NCI-H2196 (cell line): ENCODE data around the gene SORBS2.
A peak's percentile ranks its signal among the peaks of the same experiment; 100 is the strongest.

Experiments used
- DNase-seq: peaks from one replicate; lab custom pipeline; 2025; ENCODE audit not compliant: unreplicated experiment; lab: John Stamatoyannopoulos, UW

SORBS2 gene

DNA sequence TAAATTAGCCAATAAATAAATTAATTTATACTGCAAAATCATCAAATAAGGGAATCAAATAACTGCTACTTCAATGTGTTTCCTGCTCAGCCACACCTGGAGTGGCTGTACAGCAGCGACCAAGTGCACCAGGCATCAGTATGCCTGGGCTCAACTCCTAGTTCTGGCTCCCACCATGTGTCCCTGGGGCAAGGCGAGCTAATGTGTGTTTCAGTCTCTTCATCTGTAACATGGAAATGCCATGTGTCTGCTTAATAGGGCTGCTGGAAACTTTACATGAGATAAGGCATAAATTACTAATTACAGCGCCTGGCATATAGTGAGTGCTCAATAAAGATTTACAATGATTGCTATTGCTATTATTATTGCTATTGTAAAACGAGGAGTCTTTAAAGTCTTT, 167.6 kb downstream of the SORBS2 start:
- no peak for DNase-seq

DNA sequence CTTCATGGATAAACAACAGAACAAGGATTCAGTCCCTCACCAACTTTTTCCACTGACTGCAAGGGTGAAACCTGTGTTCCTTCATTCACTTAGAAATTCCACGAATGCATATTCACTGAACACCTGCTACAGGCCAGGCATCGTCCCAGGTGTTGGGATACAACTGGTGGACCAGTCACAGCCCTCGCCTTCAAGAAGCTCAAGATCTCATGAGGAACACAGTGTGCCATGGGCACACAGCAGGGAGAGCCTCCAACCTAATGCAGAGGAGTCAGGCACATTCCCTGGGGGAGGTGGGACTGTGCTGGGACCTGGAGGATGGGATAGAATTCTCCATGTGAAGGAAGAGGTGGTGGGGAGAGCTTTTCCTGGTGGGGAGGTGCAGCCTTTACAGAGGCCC, 169.1 kb downstream of the SORBS2 start:
- no peak for DNase-seq

DNA sequence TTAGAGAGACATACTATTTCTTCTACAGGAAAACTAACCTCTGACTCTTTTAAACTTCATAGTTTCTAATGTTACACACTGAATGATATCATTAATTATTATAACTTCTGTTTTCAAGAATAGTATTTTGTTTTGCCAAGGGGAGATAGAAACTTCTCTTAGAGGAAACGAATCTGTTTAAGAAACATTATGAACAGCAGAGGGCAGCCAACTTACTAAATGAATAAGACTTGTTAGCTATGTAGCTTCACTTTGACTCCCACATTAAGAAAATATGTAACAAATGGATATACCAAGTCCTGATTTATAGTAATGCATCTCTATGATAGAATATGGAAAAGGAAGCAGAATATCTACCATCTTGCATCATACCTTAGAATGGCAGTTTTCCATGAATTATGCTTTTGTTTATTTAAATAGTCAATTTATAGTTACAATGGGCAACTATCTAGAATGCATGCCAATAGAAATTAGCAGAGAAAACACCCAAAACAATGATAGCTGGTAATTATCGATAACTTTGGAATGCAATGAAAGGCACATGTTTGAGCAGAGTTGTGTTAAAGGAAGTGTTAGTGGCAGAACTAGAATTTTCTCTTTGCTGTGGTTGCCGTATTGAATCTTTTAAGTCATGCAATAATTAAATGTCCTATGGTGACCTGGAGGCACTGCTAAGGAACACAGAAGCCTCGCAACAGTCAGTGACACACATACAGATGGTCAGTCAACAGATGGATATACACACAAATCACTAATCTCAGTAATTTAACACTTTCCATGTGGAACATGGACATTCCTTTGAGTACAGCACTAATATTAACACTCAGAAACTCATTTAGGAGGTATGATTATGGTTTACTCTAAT, 171.0 kb downstream of the SORBS2 start:
- peak; percentile 42 for DNase-seq

DNA sequence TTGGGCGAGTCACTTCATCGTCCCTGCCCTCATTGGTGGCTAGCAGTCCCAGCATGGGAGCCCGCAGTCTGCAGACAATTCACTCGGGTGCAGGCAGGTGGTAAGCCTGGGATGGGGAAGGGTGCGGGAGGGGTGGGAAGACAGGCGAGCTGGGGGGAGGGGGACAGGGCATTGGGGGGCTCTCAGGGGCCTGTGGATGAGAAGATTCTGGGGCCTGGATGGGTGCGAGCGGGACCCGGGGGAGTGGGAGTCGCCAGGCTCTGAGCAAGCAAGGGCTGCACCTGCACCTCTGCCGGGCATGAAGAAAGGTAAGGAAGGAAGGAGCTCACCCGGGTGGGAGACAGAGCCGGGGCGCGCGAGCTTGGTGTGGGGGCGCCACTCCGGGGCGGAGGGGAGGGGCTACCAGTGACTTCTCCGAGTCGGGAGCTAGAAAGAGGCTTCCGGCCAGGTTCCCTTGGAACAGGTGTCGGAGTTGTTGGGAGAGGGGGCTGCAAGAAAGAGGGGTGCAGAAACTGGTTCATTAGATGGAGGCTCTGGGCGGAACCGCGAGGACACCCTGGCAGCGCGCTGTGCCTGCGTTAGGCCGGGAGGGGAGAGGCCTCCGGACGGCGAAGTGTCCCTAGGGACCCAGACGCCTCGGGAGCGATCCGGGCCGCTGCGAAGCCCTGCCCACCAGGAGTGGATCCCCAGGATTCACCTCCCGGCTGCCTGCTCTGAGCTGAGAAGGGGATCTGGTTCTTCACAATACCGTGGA, 173.3 kb downstream of the SORBS2 start:
- DNase-seq: no peak

DNA sequence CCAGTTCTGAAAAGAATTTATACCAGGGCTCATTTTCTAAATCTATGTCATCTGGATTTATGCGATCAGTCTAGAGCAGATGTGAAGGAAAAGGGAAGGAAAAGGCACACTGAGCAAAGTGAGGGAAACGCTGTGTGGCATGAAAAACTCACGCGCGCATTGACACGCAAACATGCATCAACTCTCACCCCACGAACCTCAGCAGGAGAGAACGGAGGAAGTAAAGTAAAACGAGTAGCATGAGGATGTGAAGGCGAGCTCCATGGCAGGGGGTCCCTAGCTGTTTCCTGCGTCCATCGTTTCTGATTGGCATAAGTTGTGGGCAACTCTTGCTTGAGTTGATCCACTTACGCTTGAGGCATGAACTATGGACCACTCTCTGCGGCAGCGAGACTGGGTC, 173.9 kb downstream of the SORBS2 start:
- no peak for DNase-seq

DNA sequence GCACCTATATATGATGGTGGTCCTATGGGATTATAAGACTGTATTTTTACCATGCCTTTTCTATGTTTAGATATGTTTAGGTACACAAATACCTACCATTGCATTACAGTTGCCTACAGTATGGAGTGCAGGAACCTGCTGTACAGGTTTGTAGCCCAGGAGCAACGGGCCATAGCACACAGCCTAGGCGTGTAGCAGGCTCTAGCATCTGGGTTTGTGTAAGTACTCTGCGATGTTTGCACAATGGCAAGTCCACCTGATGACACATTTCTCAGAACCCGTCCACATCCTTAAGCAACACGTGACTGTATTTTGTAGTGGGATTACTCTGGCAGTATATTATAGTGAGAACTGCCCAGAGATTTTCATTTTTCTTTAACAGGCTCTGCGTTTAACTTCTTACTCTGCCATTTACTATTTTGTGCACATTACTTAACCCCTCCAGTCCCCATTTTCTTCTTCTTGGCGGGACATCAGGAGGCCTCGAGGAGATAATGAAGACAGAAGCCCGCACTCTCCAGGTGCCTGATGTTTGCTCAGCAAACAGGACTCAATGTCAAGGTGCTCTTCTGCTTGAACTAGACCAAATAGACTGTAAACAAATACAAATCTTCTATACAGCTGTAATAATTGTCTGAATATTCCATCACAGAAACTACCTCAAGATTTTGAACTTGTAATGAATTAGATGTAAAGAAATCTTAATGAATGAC, 174.7 kb downstream of the SORBS2 start:
- DNase-seq: no peak

DNA sequence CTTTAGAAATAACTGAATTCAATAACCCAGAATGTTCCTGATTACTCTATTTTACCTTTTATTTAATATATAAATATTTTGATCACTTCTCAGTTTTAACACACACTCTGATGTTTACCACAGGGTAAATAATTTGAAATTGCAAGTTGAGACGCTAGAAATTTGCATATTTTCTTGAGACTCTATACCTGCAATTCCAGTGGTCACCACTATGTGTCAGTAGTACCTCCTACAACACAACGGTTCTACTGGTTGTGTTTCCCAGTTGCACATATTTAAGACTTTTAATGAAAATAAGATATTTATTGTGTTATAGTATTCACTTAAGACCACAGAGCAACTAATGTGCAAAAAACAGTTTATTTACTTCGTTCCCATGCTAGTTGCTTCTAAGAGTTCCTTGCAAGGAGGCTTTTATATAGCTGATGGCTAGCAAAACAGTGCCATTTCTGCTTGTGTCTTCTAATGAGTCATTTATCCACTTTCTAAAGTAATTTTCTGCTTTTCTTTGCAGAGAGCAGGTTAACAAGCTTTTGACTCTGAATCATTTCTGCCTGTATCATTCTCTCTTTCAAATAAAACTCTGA, 177.8 kb downstream of the SORBS2 start:
- DNase-seq: no peak

DNA sequence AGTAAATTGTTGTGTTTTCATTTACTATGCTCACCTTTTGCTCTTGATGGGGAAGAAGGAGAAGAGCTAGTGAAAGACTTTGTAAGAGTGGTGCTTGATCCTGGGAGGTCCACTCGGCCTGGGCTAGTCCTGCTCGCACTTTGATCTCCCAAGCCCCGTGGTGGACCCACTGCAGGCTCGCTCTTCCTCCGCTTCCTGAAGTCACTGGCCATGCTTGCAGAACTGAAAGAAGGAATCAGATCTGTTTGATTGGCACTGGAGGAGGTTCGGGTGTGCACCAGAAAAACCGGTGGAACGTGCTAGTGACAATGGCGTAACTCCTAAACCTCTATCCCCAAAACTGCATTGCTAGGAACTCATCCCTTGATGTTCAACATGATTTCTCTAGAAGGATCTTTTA, 185.2 kb downstream of the SORBS2 start:
- no peak for DNase-seq

DNA sequence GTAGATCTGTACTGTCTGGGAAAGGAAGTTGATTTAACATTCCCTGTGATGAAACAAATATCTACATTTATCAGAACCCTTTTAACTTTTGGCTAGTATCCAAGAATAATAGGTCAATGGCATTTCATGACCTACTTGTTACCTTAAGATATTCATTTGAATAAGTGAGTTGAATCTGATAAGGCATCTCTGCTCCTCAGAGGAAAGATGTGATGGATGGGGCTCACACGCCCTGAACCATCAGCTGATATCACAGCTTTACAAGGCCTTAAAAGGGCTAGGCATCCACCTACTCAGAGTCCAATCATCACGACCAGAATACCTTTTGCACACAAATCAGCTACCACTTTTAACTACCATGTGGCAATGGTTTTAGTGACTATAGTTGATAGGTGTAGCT, 186.5 kb downstream of the SORBS2 start:
- DNase-seq: no peak

DNA sequence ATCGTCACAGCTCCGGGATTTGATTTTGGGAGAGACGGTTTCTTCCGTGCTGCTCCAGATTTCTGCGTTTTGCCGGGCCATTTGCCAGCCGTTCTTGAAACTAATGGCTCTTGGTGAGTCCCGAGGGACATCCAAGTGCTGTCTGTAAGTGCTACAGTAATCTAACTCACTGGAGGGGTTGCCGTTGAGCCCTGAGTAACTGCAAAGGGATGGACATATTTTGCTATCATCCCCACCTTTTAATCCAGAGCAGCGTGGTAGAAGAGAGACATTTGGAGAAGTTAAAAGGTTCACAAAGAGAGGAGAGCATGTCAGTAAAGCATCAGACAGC, 187.8 kb downstream of the SORBS2 start:
- no peak for DNase-seq

DNA sequence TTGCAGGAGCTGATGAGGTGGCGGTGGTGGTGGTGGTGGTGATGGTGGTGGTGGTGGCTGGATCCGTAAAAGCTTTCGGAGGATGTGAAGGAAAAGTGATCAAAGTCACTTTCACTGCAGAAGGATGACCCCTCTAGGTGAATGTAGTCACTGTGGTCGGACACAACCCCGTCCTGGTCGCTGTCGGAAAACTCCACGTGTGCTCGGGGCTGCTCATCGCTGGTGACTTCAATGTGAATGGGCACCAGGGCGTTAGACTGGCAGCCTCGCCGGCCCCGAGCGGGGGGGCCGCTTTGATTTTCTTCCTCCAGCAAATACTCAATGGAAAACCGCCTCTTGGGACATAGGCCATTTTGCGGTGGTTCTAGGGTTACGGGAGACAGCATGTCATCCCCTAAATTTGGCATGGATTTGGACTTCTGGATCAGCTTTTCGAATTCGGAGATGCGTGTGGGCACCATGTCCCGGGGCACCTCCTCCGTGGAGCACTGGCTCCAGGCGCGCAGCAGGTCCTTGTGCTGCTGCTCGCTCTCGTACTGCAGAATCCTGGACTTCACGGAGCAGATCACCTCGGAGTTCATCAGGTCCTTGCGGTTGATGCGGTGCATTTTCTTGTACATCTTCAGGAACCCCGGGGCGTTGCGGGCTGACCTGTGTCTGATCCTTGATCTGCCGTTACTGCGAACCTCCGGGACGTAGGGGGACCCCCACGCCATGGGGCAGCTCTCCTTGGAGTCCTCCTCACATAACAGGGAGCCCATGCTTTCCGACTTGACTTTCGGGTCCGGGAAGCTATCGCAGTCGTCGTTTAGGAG, 188.3 kb downstream of the SORBS2 start:
- DNase-seq: no peak

DNA sequence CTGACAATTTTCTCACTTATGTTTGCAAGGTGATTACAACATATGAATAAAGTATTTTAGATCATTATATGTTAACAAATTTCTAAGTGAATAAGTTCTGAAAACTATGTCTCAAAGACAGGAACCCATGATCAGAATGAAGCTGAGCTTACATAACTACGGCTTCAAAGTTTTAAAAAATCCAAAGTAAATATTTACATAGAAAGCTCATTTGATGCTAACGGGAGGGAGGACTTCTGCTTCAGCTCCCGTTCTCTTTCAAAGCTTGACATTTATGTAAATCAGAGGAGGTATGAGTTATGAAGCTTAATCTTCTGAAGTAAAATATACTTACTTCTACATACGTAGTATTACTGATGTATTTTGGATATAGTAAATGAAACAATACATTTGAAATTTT, 203.8 kb downstream of the SORBS2 start:
- no peak for DNase-seq

DNA sequence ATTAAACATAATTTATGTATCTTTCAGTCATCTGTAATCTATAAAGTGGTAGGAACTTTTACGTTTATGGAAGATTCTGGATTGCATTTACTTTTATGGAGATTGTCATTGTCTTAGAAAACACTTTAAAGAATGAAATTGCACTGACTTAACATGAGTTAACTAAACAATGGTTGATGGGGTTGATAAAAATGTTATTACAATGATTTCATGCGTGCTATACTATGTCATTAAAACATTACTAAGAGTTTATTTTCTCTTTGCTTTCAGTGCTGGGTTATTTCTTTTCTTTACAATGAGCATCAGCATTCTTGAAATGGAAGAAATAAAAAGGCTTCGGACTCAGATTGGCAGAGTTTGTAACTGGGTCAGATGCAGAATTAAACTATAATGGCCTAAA, 209.6 kb downstream of the SORBS2 start:
- DNase-seq: no peak

DNA sequence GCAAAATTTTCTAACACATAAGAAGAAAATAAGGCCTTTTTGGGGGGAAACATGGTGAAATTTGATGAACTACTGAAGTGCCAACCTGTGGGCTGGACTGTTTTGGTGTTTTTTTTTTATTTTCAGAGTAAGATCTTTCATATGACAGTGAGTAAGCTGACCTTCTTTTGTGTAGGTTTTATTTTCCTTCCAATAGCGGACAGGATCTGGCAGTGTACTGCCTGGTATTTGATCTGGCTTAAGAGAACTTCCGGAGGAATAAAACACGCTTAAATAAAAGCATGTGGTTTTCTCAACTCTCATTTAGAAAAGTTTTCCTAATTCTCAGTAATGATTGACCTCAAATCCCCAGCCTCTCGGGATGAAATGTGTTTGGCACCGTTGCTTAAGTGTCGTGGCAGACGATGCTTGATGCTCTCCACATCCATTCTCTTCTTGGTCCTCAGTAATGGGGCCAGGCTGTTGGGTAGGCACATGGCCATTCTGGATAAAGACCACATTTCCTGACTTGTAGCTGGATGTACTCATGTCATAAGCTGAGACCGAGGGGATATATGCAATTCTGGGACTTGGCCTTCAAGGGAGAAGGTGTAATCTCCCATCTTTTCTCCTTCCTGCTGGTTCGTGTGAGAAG, 211.1 kb downstream of the SORBS2 start:
- DNase-seq: no peak

DNA sequence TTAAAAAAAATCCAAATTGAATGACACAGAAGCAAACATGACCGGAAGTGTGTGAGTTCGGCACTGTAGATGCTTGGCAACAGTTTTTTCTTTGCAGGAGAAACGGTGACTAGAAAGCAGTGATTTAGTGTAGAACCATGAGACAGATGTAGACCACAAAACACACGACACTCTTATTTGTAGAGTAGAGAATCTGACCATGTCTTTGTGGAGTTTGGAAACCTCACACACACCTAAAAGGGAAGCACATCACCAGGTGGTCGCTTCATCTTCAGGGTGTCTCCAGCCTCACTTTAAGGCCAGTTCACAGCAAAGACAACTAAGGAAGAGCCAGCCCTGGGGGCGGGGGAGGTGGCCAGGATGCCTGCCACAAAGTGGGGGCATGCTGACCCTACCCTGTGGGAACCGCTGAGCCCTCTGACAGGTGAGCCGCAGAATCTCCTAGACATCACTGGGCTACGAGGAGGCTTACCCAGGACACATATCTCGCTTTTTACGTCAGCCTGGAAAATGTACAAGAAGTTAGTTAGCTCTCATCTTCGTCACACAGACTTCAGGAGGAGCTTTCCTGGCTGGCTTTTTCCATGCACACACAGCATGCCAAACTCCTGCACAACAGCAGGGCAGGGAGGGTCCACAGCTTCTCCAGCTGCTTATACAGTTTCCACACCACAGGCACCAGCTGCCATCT, 212.3 kb downstream of the SORBS2 start:
- no peak for DNase-seq

DNA sequence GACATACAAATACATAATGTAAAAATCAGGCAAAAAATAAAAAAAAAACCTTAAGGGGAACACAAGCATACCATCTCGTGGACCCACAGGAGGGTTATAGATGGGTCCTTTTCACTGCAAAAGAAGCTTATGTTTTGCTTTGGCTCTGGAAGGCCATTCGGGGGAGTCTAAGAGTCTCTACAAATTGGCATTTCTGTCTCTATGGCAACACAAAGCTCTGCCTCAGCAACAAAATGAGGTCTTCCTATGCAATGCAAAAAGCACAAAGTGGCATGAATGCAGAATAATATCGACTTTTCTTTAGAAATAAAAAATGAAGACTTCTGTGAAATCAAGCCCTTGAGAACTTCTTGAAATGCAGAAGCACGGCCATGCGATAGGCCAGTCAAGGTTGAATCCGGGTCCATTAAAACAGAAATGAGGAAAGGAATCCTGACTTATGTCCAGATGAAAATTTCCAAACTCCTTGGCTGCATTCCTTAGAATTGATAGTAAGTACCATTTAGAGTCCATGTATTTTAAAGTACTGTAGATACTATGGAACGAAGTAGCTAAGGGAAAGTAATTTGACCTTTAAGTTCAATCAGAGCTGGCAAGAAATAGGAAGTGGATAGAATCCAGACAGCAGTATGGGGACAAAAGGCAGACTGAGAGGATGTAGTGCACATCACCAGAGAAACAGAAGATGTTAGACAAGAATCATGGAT, 213.0 kb downstream of the SORBS2 start:
- DNase-seq: no peak

DNA sequence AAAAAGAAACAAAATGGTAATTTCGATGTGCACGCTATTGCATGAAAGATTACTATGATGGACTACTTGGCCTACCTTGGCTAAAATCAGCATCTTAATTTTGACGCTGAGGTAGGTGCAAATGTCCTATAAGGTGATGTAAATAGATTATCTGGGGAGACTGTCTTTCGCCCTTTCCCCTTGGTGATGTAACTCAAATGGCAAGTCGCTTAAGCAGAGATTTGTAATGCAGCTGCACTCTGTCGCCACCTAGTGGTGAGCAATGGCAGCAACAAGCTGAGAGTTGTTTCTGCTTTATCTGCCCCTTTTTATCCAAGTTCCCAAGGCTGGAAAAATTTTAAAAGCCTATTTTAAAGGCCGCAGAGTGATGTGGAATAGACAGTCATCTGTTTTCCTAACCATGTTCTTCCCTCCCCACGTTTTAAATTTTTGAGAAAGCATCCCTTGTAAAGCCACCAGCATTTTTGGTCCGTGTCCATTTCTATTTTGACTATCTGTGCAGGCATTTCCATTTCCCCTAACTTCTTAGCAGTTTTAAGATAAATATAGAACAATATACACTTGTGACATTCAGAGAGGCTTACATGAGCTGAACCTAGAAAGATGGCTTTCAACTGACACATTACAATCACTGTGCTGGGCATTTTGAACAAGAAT, 214.3 kb downstream of the SORBS2 start:
- peak; percentile 35 for DNase-seq

DNA sequence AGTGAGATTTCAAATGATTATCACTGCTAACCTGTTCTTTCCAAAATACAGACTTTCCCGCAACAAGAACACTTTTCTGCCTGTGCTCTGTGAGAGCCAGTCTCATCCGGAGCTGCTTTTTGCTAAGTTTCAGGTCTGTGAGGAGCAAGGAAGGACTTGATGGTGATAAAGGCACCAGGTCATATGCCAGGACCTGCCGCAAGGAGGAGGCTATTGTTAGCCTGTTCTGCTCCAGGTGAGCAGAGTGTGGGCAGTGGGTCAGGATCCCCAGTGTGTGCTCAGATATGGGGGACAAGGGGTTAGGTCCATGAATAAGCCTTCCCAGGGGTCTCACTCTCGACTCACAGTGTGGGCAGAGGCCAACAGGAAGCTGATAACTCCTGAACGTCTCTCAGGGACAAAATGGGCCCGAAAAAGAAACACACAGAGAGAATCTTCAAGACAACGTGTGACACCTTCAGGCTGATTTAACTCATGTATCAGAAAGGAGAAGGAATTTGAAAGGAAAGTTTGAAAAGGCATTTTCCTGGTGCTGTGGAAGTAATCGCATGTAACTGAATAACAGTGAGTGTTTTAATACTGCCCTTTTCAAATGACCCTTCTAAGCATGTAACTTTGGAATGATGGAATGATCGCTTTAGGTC, 219.0 kb downstream of the SORBS2 start:
- DNase-seq: no peak
